AG04450 (cell line): ENCODE data around the gene UBE2R2. TPM values are rescaled to one million over a fixed set of nuclear protein-coding genes. Genes with fewer than 3 reads are reported as not detected.
"Not testable (repeated sequence)": the region's sequence is repeated elsewhere in the genome, so short reads cannot be mapped to it uniquely, and the experiment has no call there.

Experiments
- CTCF ChIA-PET: fragments of 300-600, 350-600 bp; formaldehyde crosslinking; extraction: SDS; loops from one replicate; lab custom pipeline; 2022; ENCODE audit warnings: antibody characterized with exemption, inconsistent platforms; lab: Charles Lee
- POLR2A ChIA-PET: fragments of 350-600 bp; formaldehyde crosslinking; extraction: SDS; loops from one replicate; lab custom pipeline; 2021; ENCODE audit warnings: antibody characterized with exemption, inconsistent platforms; lab: Yijun Ruan, JAX
- DNase-seq: peaks from one replicate; pipeline ENCODE4 v3.0.0-alpha.2; 2011; ENCODE audit warnings: low read depth, low spot score
- H3K27ac ChIP-seq: one replicate; pipeline ENCODE4 v1.5.1; 2012; ENCODE audit warnings: low read depth, low read length, control low read depth
- H3K27me3 ChIP-seq: one replicate; pipeline ENCODE4 v1.6.0; 2012; ENCODE audit warnings: low read length; ENCODE audit not compliant: control insufficient read depth, insufficient read depth
- H3K4me3 ChIP-seq: 2 replicates; pipeline ENCODE4 v1.5.1; 2011; ENCODE audit warnings: mild to moderate bottlenecking, low read depth, low read length, control low read depth
- H3K9me3 ChIP-seq: 2 replicates; pipeline ENCODE4 v1.5.1; 2012; ENCODE audit warnings: low read length; ENCODE audit not compliant: control insufficient read depth, insufficient read depth
- CTCF ChIP-seq: IDR thresholded peaks from 2 replicates; pipeline ENCODE4 v1.5.1; 2011; ENCODE audit warnings: low read depth, low read length, control low read depth, inconsistent platforms
- polyA plus RNA-seq: library from polyadenylated mRNA; depleted of rRNA; stranded (reverse); fragments of >200 nt; gene quantifications from 2 replicates; pipeline ENCODE4 v1.2.3, GENCODE V29; 2011

Gene UBE2R2
- polyA plus RNA-seq, 1 experiment: 42.2 TPM

GRCh38 chr9:33794560-33794959 lies 22.4 kb upstream of the UBE2R2 start:
- no peak for DNase-seq
- H3K27me3 ChIP-seq: peaks cover 16% of the 10 kb centered on the region
- CTCF ChIA-PET: interaction anchor here (1.5 kb wide), 1 partner anchor 16 kb away, joined by 5 read pairs; no protein-coding TSS in a partner anchor
- no peak overlapping the region for H3K4me3 ChIP-seq
- peaks cover 16% of the 10 kb centered on the region for H3K9me3 ChIP-seq
- H3K27ac ChIP-seq: no peak overlapping the region
- no peak for TF ChIP-seq CTCF
- POLR2A ChIA-PET: no interaction called here

- Histone ChIP-seq H3K27me3 (peaks cover 16% of the 10 kb centered on the region), H3K9me3 (peaks cover 16% of the 10 kb centered on the region), H3K27ac (no peak within 1 kb of the TSS), H3K4me3 (no peak within 1 kb of the TSS)
- no peak for TF ChIP-seq CTCF
- POLR2A ChIA-PET: no interaction called here
- DNase-seq: no peak
- CTCF ChIA-PET: interaction anchor here (1.5 kb wide), 1 partner anchor 16 kb away, joined by 5 read pairs; no protein-coding TSS in a partner anchor
Observed at GRCh38 chr9:33795281-33795680, 21.7 kb upstream of the UBE2R2 start, which contains the start of gene PRSS3. TSS of gene PRSS3 (plus strand) at chr9:33795561. CDS start at chr9:33795574, 13 bp downstream.

GRCh38 chr9:33795819-33796218 lies 21.1 kb upstream of the UBE2R2 start:
- Histone ChIP-seq H3K9me3 (peaks cover 16% of the 10 kb centered on the region), H3K27ac (no peak overlapping the region), H3K27me3 (peaks cover 16% of the 10 kb centered on the region), H3K4me3 (no peak overlapping the region)
- no peak for DNase-seq
- ChIA-PET POLR2A (no interaction called here), CTCF (interaction anchor here (1.5 kb wide), 1 partner anchor 17 kb away, joined by 5 read pairs; no protein-coding TSS in a partner anchor)
- no peak for TF ChIP-seq CTCF

- Histone ChIP-seq H3K9me3 (peaks cover 16% of the 10 kb centered on the region), H3K27me3 (peaks cover 16% of the 10 kb centered on the region)
- POLR2A ChIA-PET, H3K27ac ChIP-seq, H3K4me3 ChIP-seq, DNase-seq: not testable (repeated sequence)
- CTCF ChIA-PET: interaction anchor here (0.6 kb wide), 2 partner anchors 17 to 20 kb away, joined by 3 to 4 read pairs; partner anchors contain the start of gene UBE2R2
Observed at GRCh38 chr9:33796679-33797078, 20.3 kb upstream of the UBE2R2 start.

- TF ChIP-seq CTCF: no peak
- H3K27me3 ChIP-seq: peaks cover 16% of the 10 kb centered on the region
- ChIA-PET CTCF (no interaction called here), POLR2A (no interaction called here)
- H3K9me3 ChIP-seq: peaks cover 16% of the 10 kb centered on the region
- DNase-seq: no peak
- no peak overlapping the region for H3K27ac ChIP-seq
- no peak overlapping the region for H3K4me3 ChIP-seq
Observed at GRCh38 chr9:33797837-33798236, 19.1 kb upstream of the UBE2R2 start.
